OCI-LY7 (cell line): Measurements from ENCODE around the gene VEPH1.

Experiments used
- CTCF ChIP-seq: fragments of 200-600 bp; sonication (generic); conservative IDR thresholded peaks from 2 replicates; pipeline ENCODE4 v1.5.1; 2014; ENCODE audit warnings: mild to moderate bottlenecking, antibody characterized with exemption, low read length, moderate library complexity, mixed read lengths
- EZH2phosphoT487 ChIP-seq: fragments of 200-600 bp; sonication (generic); IDR thresholded peaks from 2 replicates; pipeline ENCODE4 v1.6.1; 2018; ENCODE audit warnings: low read depth, borderline replicate concordance, mild to moderate bottlenecking, mixed run types, antibody characterized with exemption, low read length, moderate library complexity, mixed read lengths

DNA sequence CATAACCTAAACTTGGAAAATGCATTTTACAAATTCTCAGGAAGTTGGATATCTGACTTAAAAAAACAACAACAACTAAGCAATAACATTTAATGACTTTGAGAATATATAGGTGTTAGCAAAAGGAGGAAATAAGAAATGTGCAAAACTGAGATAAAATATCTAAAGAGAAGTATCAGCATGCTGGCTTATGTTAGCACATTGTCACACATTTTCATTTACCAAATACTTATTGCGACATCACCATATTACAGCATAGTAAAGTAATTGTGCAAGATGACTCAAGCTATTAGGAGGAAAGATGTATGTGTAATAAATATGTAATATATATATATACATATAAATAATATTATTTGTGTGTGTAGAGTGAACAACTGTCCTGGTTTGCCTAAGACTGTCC lies 57.4 kb downstream of the VEPH1 start:
- TF ChIP-seq CTCF (no peak), EZH2phosphoT487 (no peak)
